H9 (cell line): Measurements from ENCODE around the gene DNAJC15. TPM values are rescaled to one million over a fixed set of nuclear protein-coding genes. Genes with fewer than 3 reads are reported as not detected.

Experiments used
- DNase-seq: peaks from one replicate; pipeline ENCODE4 v3.0.0-alpha.2; 2017
- H2AFZ ChIP-seq: one replicate; pipeline ENCODE4 v1.6.1; 2013; ENCODE audit warnings: mild to moderate bottlenecking, low read length, control low read depth, moderate library complexity
- H2AK5ac ChIP-seq: 2 replicates; pipeline ENCODE4 v1.6.1; 2013; ENCODE audit warnings: low read length, control low read depth, mixed read lengths; ENCODE audit not compliant: insufficient read length
- H2BK120ac ChIP-seq: one replicate; pipeline ENCODE4 v1.6.1; 2013; ENCODE audit warnings: low read depth, mild to moderate bottlenecking, low read length, control low read depth, inconsistent platforms; ENCODE audit not compliant: poor library complexity, severe bottlenecking
- H2BK12ac ChIP-seq: 2 replicates; pipeline ENCODE4 v1.6.1; 2013; ENCODE audit warnings: low read length, control low read depth, mixed read lengths, low read depth; ENCODE audit not compliant: insufficient read length
- H2BK15ac ChIP-seq: 2 replicates; pipeline ENCODE4 v1.6.1; 2013; ENCODE audit warnings: low read depth, low read length, control low read depth
- H2BK20ac ChIP-seq: one replicate; pipeline ENCODE4 v1.6.1; 2013; ENCODE audit warnings: low read depth, mild to moderate bottlenecking, low read length, control low read depth, inconsistent platforms; ENCODE audit not compliant: poor library complexity, severe bottlenecking
- H2BK5ac ChIP-seq: 2 replicates; pipeline ENCODE4 v1.6.1; 2013; ENCODE audit warnings: low read length, control low read depth, mixed read lengths; ENCODE audit not compliant: insufficient read length
- H3K14ac ChIP-seq: 2 replicates; pipeline ENCODE4 v1.6.1; 2013; ENCODE audit warnings: low read length, control low read depth; ENCODE audit not compliant: insufficient read depth
- H3K18ac ChIP-seq: 2 replicates; pipeline ENCODE4 v1.6.1; 2013; ENCODE audit warnings: low read depth, mild to moderate bottlenecking, mixed read lengths, low read length, control low read depth; ENCODE audit not compliant: insufficient read length
- H3K23ac ChIP-seq: 2 replicates; pipeline ENCODE4 v1.6.1; 2013; ENCODE audit warnings: low read length, control low read depth, mixed read lengths, low read depth; ENCODE audit not compliant: insufficient read length
- H3K23me2 ChIP-seq: 2 replicates; pipeline ENCODE4 v1.6.1; 2013; ENCODE audit warnings: low read depth, mild to moderate bottlenecking, mixed read lengths, low read length, control low read depth; ENCODE audit not compliant: insufficient read length, poor library complexity, severe bottlenecking
- H3K27ac ChIP-seq: 2 replicates; pipeline ENCODE4 v1.5.1; 2013; ENCODE audit warnings: low read length, control low read depth, mixed read lengths, low read depth; ENCODE audit not compliant: insufficient read length
- H3K27me3 ChIP-seq: 2 replicates; pipeline ENCODE4 v1.6.1; 2013; ENCODE audit warnings: low read length, control low read depth, inconsistent platforms; ENCODE audit not compliant: insufficient read depth
- H3K4ac ChIP-seq: 2 replicates; pipeline ENCODE4 v1.6.1; 2013; ENCODE audit warnings: low read depth, mild to moderate bottlenecking, control low read depth, inconsistent platforms, low read length, moderate library complexity
- H3K4me1 ChIP-seq: 2 replicates; pipeline ENCODE4 v1.6.1; 2013; ENCODE audit warnings: low read length, control low read depth, inconsistent platforms; ENCODE audit not compliant: insufficient read depth
- H3K4me2 ChIP-seq: 2 replicates; pipeline ENCODE4 v1.6.1; 2013; ENCODE audit warnings: low read length, control low read depth, mixed read lengths; ENCODE audit not compliant: insufficient read length, insufficient read depth
- H3K56ac ChIP-seq: 2 replicates; pipeline ENCODE4 v1.6.1; 2013; ENCODE audit warnings: low read depth, mild to moderate bottlenecking, mixed read lengths, low read length, control low read depth; ENCODE audit not compliant: insufficient read length
- H3K79me1 ChIP-seq: 2 replicates; pipeline ENCODE4 v1.6.1; 2013; ENCODE audit warnings: low read depth, mild to moderate bottlenecking, moderate library complexity, low read length, control low read depth, inconsistent platforms; ENCODE audit not compliant: insufficient read depth, poor library complexity, severe bottlenecking
- H3K79me2 ChIP-seq: 2 replicates; pipeline ENCODE4 v1.6.1; 2013; ENCODE audit warnings: low read length, control low read depth, inconsistent platforms; ENCODE audit not compliant: insufficient read depth
- H3K9ac ChIP-seq: 2 replicates; pipeline ENCODE4 v1.6.1; 2013; ENCODE audit warnings: low read length, control low read depth, mixed read lengths; ENCODE audit not compliant: insufficient read length; ENCODE audit errors: extremely low read depth
- H3K9me3 ChIP-seq: one replicate; pipeline ENCODE4 v1.6.1; 2013; ENCODE audit warnings: low read depth, low read length, inconsistent platforms; ENCODE audit not compliant: control insufficient read depth
- H3T11ph ChIP-seq: one replicate; pipeline ENCODE4 v1.6.1; 2013; ENCODE audit warnings: mild to moderate bottlenecking, low read length, control low read depth, inconsistent platforms
- H4K20me1 ChIP-seq: one replicate; pipeline ENCODE4 v1.6.1; 2013; ENCODE audit not compliant: control insufficient read depth, insufficient read length, insufficient read depth
- H4K5ac ChIP-seq: 2 replicates; pipeline ENCODE4 v1.6.1; 2013; ENCODE audit warnings: low read depth, mild to moderate bottlenecking, mixed read lengths, low read length, control low read depth; ENCODE audit not compliant: insufficient read length
- H4K8ac ChIP-seq: replicated peaks from 2 replicates; pipeline ENCODE4 v1.6.1; 2013; ENCODE audit warnings: low read length, control low read depth, mixed read lengths, low read depth; ENCODE audit not compliant: insufficient read length
- H4K91ac ChIP-seq: 2 replicates; pipeline ENCODE4 v1.6.1; 2013; ENCODE audit warnings: low read depth, mild to moderate bottlenecking, moderate library complexity, mixed read lengths, low read length, control low read depth; ENCODE audit not compliant: insufficient read length
- H3K27ac Mint-ChIP-seq, 3 experiments: 2 replicates in 2 of 3; 3 replicates in 1 of 3; pipeline ENCODE4 v1.8.0; 2020 to 2021; ENCODE audit warnings: mixed read lengths in 3 of 3, mild to moderate bottlenecking in 1 of 3, moderate library complexity in 1 of 3
- H3K27me3 Mint-ChIP-seq: 2 replicates; pipeline ENCODE4 v1.8.0; 2021; ENCODE audit warnings: low read depth, mild to moderate bottlenecking, moderate library complexity, mixed read lengths
- H3K36me3 Mint-ChIP-seq, 3 experiments: 2 replicates in 2 of 3; 3 replicates in 1 of 3; pipeline ENCODE4 v1.8.0; 2020 to 2021; ENCODE audit warnings: low read depth in 3 of 3, mixed read lengths in 3 of 3; ENCODE audit not compliant: insufficient read depth in 1 of 3
- H3K4me1 Mint-ChIP-seq, 2 experiments: 2 replicates each; pipeline ENCODE4 v1.8.0; 2020; ENCODE audit warnings: mixed read lengths in 2 of 2
- H3K4me3 Mint-ChIP-seq, 2 experiments: 2 replicates in 1 of 2; 3 replicates in 1 of 2; pipeline ENCODE4 v1.8.0; 2020 to 2021; ENCODE audit warnings: mild to moderate bottlenecking in 2 of 2, mixed read lengths in 2 of 2, moderate library complexity in 1 of 2
- H3K9me3 Mint-ChIP-seq, 2 experiments: 2 replicates in 1 of 2; 3 replicates in 1 of 2; pipeline ENCODE4 v1.8.0; 2020; ENCODE audit warnings: mild to moderate bottlenecking in 2 of 2, mixed read lengths in 2 of 2, moderate library complexity in 1 of 2
- CTCF ChIP-seq: fragments of 200-600 bp; sonication (generic); conservative IDR thresholded peaks from 3 replicates; pipeline ENCODE4 v1.8.0; 2021; ENCODE audit warnings: antibody characterized with exemption, mild to moderate bottlenecking
- WGBS: extraction: QIAGEN DNeasy Blood & Tissue Kit; methylation state at CpG from one replicate; pipeline ENCODE4 v1.1.7; 2013; ENCODE audit warnings: missing lambda C conversion rate, low lambda C conversion rate, mixed read lengths; ENCODE audit not compliant: insufficient read length; ENCODE audit errors: extremely low coverage; 5-methylcytosine and 5-hydroxymethylcytosine counted together
- total RNA-seq: library from RNA; stranded (reverse); gene quantifications from 2 replicates; pipeline ENCODE4 v1.2.1, GENCODE V29; 2021

The DNAJC15 gene
- total RNA-seq, 1 experiment from 2014 or later: 13.4 TPM

DNA sequence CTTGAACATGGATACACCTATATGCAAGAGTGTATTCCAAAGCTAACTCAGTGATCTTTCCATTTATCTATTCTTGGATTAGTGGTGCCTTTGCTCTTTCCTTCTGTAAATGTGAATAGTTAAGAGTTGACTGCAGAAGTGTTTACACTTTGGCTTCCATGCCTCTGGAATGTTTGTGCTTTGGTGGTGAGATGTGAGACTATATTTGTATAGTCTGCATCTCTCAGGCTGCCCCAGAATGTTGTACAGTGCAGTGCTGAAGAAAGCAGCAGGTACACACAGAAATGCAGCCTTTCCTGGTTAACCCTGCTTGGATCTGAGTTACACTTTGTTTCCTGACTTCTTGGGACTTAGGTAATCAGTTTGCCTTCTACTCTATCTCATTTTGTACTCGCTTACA is 90.2 kb downstream of the DNAJC15 start:
- Histone ChIP-seq H3K27me3 (no peaks in the 10 kb centered on the region), H2BK120ac (no peak overlapping the region), H4K20me1 (no peaks in the 10 kb centered on the region), H4K91ac (no peak overlapping the region), H3T11ph (no peak overlapping the region), H3K9ac (no peak overlapping the region), H3K23ac (no peak overlapping the region), H3K4me1 (no peaks in the 10 kb centered on the region), H2BK15ac (no peak overlapping the region), H3K56ac (no peak overlapping the region), H2AFZ (no peak overlapping the region), H3K27ac (no peak overlapping the region), H3K4me2 (no peak overlapping the region), H2BK12ac (no peak overlapping the region), H4K8ac (no peak overlapping the region), H2BK5ac (no peak overlapping the region), H2BK20ac (no peak overlapping the region), H3K18ac (no peak overlapping the region), H3K79me2 (no peaks in the 10 kb centered on the region), H4K5ac (no peak overlapping the region), H3K23me2 (no peaks in the 10 kb centered on the region), H3K14ac (no peak overlapping the region), H3K9me3 (no peaks in the 10 kb centered on the region), H3K4ac (no peak overlapping the region), H2AK5ac (no peak overlapping the region), H3K79me1 (no peaks in the 10 kb centered on the region)
- no peak for DNase-seq
- no peaks in the 10 kb centered on the region for H3K9me3 Mint-ChIP-seq
- no peaks in the 10 kb centered on the region for H3K4me1 Mint-ChIP-seq
- H3K36me3 Mint-ChIP-seq: no peaks in the 10 kb centered on the region
- no CpG with 5 or more reads among the region's 1 CpG for WGBS
- no peak for TF ChIP-seq CTCF
- no peak overlapping the region for H3K4me3 Mint-ChIP-seq
- no peak overlapping the region for H3K27ac Mint-ChIP-seq
- no peaks in the 10 kb centered on the region for H3K27me3 Mint-ChIP-seq
